GM18507 (cell line): ENCODE data around the gene DIAPH2.

Source experiments
- DNase-seq: peaks from one replicate; pipeline ENCODE4 v3.0.0; 2011; ENCODE audit warnings: low read depth; ENCODE audit not compliant: insufficient read length; ENCODE audit errors: extremely low spot score
- FAIRE-seq: peaks from 2 replicates; lab custom pipeline; 2011; peaks lifted over from hg19 to GRCh38; lab: Jason Lieb, UNC

Gene DIAPH2

DNA sequence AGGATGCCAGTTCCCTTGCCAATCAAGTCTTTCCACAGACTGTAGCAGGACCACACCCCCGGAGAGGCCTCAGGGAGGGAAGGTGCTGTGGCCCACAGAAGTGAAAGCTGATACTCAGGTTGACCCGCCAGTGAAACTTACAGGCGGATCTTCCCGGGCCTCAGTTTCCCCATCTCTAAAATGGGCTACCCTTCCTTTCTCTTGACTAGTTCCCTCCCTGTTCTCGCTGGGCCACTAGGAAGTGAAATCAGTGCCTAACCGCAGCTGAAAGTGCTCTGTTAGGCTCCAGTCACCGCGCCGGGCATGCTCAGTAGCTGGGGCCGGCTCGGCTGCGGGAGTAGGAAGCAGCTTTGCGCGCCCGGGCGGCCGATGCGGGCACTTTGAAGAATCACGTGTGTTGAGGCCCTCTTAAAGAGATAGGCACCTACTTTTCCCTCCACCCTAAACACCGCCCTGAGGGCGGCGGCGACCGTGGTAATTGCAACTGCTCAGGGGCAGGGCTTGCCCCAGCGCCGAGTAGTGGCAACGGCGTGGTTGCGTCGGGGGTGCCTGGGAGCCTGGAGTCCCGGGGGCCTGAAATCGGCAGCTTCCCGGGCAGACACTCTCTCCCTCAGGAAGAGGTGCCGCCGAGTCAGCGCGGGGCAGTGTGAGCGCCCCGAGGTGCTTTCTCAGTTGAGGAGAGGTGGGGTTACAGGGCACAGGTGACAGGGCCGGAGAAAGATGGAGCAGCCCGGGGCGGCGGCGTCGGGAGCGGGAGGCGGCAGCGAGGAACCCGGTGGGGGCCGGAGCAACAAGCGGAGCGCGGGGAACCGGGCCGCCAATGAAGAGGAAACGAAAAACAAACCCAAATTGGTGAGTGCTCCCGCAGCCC, at the start of gene DIAPH2:
DIAPH2 (plus strand) TSS at position 504 of the 871 bp plus-strand sequence.
- peak; percentile 95 for FAIRE-seq
- DNase-seq = peak; percentile 28

- FAIRE-seq (no peak), DNase-seq (no peak)
These were observed 34.6 kb upstream of the DIAPH2 start for GRCh38 chrX:96650023-96650422.

- FAIRE-seq (no peak), DNase-seq (no peak)
These were observed 28.6 kb upstream of the DIAPH2 start for GRCh38 chrX:96655947-96656623.

- no peak for FAIRE-seq
- DNase-seq = no peak
These were observed 2.1 kb upstream of the DIAPH2 start for GRCh38 chrX:96682516-96682915.

- DNase-seq = no peak
- peak; percentile 15 for FAIRE-seq
These were observed 674 bp upstream of the DIAPH2 start for GRCh38 chrX:96683997-96684338.

- DNase-seq = no peak
- FAIRE-seq = peak; percentile 87
These were observed 813 bp downstream of the DIAPH2 start for GRCh38 chrX:96685210-96686099.

GRCh38 chrX:96687776-96688175, 3.1 kb downstream of the DIAPH2 start:
- FAIRE-seq = no peak
- no peak for DNase-seq

DNA sequence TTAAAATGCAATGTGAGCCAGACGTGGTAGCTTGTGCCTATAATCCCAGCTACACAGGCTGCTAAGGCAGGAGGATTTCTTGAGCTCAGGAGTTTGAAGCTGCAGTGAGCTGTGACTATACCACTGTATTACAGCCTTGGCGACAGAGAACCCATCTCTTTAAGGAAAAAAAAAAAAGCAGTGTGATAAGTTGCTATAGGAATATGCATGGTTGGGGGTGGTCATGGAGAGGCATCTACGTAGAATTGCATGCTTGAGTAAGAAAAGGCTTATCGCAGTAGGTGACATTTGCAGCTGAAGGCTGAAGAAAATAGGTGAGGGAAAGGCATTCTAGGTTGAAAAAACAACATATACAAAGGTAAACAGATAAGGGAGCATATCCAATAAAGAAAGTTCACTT, 4.1 kb downstream of the DIAPH2 start:
- no peak for DNase-seq
- FAIRE-seq = no peak

DNA sequence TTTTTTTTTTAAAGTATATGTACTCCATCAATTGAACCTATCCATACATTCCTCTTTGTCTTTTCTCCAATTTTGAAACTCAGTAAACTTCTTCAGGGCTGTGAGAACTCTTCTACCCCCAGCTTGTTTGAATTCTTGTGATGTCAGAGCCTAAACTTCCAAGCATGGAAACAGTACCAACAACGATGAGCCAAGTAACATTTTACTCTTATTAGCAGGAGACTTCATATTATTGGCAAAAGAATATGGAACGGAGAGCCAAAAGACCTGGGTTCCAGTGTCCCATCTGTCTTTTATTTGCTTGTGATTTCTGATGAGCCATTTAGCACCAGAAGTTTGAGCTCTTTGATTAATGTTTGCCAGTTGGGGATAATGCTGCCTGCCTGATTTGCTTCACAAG, 5.3 kb downstream of the DIAPH2 start:
- DNase-seq (no peak), FAIRE-seq (no peak)

DNA sequence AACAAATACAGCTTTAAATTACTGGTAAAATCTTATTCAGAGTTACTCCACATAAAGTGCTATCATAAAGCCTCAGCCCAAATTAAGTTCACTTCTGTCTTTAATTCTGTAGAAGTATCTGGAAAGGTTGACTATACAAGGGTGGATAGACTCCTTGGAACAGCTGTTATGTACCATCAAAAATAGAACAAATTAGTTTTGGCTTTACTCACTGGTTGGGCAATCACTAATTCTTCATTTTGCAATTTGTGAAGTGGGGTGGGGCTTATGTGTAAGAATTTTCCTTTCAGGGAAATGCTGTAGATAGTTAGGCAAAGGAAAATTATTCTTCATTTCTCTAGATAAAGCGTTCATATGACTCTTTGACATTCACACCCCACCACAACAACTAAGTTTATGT, 7.8 kb downstream of the DIAPH2 start:
- DNase-seq (no peak), FAIRE-seq (peak; percentile 21)

DNA sequence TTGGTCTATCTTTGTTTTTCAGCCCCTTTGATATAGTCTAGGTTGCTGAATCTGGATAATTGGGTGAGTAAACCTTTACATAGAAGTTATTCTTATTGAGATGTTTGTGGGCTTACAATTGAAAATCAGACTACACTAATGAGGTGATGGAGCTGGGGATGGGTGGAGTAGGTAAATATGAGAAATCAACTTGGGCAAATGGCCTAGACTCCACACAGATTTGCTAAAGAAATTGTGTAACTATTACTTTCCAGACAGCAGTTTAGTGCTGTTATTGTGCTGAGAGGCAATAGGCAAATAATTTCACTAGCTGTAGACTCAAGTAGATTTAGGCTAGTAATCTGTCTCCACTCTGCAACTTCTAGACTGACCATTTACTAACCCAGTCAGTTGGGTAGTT, 8.2 kb downstream of the DIAPH2 start:
- FAIRE-seq = no peak

DNA sequence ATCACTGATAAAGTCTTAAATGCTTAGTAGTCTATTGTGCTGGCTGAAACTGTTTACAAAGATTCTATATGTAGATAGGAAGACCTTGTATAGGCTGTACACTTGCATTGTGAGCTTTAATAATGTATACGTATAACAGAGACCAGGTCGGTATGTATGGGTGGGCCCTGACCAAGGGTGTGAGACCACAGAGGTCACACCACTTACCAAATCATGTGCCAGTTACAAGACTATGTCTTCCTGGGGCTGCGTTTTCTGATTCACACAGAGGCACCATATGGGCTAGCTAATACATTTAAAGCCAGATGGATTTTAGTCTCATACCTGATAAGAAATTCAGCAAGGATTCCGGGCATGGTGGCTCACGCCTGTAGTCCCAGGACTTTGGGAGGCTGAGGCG, 8.8 kb downstream of the DIAPH2 start:
- FAIRE-seq (no peak), DNase-seq (no peak)

More for the DNA sequence above, 8.2 kb downstream of the DIAPH2 start:
- DNase-seq = no peak

GRCh38 chrX:96696462-96696861, 11.8 kb downstream of the DIAPH2 start:
- FAIRE-seq = no peak

DNA sequence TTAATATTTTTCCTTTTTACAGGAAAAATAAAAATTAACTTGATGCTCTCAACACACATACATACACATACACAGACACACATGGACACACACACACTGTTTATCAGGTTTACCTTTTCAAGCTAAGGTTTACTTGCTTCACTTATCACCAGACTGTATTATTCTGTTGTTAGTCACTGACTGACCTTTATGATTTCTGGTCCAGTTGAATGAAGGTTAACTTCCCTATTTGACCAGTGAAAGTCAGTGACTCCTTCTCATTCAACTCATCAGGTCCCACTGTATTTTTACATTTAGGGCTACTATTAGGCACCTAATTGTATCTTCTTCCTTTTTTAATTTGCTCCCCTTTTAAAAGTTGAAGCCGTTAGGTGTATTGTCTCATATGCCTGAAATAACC, 16.0 kb downstream of the DIAPH2 start:
- FAIRE-seq = no peak
- no peak for DNase-seq

More at GRCh38 chrX:96696462-96696861, 11.8 kb downstream of the DIAPH2 start:
- DNase-seq = no peak

DNA sequence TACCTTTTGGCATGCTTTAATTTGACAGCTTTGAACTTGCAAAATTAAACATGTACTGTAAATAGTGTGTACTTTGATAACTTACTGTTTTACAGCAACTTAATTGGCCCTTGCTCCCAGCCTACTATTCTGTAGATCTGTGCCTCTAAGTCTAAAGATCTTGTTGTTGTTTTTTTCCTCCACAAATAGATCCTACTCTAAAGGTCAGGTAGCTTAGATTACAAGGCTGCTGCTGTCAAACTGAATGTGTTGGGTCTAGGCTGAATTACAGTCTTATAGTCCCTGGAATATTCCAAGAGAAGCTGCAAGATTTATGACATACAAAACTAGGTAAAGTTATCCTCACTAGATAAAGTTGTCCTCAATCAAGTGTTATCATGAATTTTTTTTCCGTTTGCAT, 18.7 kb downstream of the DIAPH2 start:
- FAIRE-seq (no peak), DNase-seq (no peak)

- FAIRE-seq = no peak
These were observed 19.2 kb downstream of the DIAPH2 start for GRCh38 chrX:96703816-96704215.

GRCh38 chrX:96704629-96705028, 20.0 kb downstream of the DIAPH2 start:
- no peak for DNase-seq

More at GRCh38 chrX:96703816-96704215, 19.2 kb downstream of the DIAPH2 start:
- DNase-seq = no peak

DNA sequence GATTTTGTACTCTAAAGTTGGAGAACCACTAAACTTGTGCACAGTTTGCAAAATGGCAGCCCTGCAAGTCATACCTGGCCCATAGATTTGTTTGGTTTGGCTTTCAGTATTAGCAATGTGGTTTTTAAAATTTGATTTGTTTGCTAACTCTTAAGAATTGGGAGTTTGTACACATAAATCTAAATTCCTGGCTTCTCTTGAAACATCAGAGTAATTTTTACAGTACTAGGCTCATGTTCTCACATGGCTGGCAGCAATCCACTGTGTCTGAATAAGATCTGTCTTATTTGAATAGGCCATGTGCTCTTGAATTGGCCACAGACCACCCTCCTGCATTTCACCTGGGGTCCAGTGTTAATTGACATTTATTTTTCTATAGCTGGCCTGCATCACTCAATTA, 21.3 kb downstream of the DIAPH2 start:
- no peak for DNase-seq
- no peak for FAIRE-seq

More at GRCh38 chrX:96704629-96705028, 20.0 kb downstream of the DIAPH2 start:
- FAIRE-seq = no peak

- DNase-seq (no peak), FAIRE-seq (no peak)
These were observed 23.2 kb downstream of the DIAPH2 start for GRCh38 chrX:96707804-96708203.

DNA sequence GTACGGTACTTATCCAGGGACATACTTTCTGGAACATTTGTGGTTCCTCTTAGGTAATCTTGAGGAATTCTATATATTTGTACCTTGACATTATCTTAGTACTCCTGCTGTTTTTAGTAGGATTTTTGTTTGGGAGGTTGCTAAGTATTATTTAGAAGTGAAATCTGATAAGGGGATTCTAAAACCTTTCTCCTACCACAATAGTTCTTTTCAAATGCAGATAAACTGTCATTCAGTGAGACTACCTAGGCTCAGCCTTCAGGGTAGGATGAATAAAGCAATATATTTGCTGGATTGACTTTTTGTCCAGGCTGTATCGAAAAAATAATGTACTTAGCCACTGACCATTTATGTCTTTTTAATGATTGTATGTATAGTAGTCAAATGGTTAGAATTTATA, 25.4 kb downstream of the DIAPH2 start:
- FAIRE-seq (no peak), DNase-seq (no peak)
